HCEC 1CT (cell line): ENCODE data around the gene ELK4.

ENCODE experiments used
- DNase-seq: peaks from one replicate; pipeline ENCODE4 v3.0.0-alpha.2; 2017

ELK4 gene

DNA sequence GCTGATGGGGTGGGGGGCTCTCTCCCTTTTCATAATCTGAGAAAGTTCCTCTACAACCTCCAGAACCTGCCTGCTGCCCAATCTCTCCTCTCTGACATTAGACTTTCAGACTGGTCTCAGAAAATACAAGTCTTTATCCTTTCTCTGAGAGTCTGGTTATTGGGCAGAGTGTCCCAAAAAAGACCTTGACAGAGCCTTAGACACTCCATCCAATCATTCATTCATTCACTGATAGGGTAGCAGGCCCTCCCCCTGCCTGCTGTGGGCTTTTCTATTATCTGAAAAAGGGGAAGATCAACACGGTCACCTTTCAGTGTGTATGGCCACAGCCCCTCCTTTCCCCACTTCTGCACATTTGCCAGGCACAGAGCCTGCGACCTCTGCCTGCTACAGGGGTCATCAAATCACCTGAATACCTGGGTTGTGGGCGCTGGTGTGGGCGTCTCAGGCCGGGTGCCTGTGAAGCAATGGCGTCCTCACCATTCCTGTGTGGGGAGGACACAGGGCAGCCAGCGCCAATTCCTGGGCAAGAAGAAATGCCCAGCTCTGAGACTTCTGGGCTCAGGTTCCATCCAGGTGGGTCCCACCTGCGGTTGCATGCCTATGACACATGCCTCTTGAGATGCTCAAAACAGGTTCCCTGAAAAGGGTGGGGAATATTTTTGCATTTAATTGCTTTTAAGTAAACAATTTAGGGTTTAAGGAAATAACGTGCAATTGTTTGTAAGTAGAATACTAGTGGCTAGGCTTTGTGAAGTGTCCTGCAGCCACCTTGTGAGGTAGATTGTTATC is 52.8 kb downstream of the ELK4 start:
- DNase-seq: no peak

DNA sequence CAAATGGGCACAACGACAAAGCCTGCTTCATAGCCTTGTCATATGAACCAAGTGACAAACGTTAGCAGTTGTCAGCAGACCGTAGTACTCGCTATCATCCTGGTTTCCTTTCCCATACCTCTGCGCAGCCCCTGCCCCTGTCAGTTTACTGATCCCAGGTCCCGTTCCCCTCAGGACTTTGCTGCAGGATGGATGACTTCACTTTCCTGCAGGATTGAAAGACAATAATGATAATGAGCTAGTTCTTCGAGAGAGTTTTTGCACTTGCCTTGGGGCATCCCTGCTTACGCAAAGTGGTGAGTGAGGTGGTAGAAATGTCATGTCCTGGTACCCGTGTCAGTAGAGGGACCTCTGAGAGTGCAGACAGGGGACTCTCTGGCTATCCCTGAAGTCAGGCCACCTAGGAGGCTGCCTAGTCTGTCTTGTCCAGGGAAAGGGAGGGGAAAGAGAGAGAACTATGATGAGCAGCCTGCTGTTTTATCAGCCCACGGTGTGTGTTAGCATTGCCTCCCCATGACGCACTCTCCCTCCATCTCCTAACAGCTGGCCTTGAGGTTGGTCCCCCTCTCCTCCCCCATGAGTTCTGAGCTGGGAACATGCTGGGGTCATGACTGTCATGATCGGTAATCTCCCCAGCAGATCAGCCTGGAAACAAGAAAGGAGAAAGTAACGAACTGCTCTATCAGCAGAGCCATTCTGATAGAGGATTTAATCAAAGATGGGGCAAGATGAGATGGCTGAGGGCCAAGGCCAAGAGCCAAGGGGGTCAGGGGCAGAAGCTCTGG is 53.7 kb downstream of the ELK4 start:
- no peak for DNase-seq

DNA sequence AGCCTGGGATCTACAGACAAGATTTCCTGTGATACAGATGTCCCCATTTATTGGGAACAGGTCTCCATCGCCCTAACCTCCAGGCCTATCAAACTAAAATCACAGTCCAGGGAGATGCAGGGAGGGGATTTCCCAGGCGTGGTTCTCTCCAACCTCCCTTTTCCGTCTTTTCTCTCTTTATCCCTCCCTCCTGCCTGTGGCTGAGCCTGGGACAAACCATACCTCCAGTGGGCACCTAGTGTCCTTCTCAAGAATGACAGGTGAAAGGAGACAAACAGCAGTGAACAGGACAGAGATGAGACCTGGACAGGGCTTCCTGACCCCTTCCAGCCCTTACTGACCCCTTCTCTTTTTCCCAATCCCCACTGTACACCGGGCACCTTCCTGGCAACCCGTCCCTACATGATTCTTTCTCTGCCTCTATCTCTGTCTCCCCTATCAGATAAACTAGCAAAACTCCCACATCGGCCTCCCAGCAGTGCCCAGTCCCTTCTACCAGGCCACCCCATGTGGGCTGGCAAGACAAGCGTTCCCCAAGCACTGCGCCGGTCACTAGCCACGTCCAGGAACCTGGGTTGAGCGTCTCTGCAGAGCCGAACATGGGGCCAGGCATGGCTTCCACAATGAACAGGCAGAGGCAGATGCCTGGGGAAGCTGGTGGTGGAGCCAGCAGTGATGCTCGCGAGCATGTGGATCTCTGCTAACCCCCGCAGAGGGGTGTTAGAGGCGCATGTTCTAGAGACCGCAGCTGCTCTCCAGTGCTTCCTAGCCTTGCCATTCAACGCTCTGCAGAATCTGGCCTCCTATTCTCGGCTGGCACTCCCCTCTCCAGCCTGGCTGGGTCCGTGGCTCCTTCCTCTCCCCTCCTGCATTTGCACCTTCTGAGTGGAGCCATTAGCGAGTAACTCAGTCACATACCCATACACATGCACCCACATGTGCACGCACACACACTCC is 54.7 kb downstream of the ELK4 start:
- DNase-seq: no peak

DNA sequence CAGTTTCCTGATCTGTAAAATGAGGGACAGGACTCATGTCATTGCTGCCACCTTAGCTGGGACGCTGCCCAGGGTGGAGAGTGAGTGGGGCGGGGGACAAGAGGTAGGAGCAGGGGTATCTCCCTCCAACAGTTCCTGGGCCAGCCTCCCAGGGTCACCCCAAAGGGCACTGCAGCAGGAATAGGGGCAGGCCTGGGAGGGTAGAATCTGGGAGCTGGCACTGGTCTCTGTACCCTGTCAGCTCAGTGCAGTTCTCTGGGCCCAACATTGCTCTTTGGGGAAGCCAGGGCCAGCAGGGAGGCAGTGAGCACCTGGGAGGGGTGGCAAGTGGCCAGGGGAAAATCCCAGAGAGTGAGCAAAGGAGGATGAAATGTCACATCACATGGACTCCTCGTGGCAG is 55.8 kb downstream of the ELK4 start:
- DNase-seq: no peak

DNA sequence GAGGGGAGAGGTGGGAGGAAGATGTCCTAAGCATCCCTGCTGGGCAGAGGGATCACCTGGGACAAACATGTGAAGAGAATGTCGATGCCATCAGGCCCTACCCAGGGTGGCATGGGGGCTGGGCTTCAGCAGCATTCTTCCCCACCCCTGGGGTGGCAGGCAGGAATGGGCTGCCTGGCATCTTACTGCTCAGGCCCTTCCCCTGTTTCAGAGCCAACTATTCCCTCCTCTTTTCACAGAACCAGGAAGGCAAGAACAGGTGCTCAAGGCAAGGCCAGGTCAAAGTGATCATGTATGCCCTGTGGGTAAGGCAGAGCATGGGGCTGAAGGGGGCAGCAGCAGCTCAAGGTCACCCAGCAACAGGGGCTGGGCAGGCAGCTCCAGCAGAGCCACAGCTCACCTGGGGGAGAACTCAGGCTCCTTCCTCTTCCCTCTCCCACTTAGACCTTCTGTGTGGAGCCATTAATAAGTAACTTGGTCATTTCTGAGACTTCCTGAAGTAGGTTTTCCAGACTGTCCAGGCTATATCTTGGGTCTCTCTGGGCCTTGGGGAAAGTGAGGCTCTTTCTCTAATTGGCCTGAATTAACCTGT is 56.4 kb downstream of the ELK4 start:
- DNase-seq: no peak

DNA sequence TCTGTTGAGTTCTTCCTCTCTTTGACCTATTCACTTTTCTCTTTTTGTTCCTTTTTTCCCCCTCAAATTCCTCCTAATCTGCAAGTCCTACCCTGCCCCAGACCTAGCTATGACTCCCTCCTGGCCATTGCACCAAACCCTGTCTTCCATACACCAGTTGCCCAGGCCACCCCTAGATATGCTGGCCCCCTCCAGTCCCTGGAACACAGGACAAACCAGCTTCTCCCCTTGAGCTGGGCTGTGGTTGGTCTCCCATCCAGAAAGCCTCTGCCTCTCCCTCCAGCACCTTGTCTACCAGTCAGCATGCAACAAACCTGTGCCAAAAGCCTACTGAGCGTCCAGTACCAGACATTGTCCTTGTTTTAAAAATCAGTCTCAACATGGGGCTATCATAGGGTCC is 59.4 kb downstream of the ELK4 start:
- no peak for DNase-seq

DNA sequence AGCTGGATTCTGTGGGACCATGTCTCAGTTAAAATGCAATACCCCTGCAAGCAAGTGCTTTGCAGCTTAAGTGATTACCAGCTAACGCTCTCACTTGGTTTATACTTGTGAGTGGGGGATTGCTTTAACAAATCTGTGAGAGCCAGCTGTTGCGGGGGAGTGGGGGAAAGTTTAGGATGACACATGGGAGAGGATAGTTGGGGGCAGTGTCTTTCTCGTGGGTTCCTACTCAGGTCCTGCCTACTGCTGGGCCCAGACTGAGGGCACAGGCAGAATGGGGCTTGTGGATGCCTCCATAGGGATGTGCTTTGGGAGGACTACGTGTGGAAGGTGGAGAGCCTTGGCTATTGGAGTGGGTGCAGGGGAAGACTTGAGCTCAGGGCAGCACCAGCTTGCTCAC is 60.1 kb downstream of the ELK4 start:
- DNase-seq: no peak

DNA sequence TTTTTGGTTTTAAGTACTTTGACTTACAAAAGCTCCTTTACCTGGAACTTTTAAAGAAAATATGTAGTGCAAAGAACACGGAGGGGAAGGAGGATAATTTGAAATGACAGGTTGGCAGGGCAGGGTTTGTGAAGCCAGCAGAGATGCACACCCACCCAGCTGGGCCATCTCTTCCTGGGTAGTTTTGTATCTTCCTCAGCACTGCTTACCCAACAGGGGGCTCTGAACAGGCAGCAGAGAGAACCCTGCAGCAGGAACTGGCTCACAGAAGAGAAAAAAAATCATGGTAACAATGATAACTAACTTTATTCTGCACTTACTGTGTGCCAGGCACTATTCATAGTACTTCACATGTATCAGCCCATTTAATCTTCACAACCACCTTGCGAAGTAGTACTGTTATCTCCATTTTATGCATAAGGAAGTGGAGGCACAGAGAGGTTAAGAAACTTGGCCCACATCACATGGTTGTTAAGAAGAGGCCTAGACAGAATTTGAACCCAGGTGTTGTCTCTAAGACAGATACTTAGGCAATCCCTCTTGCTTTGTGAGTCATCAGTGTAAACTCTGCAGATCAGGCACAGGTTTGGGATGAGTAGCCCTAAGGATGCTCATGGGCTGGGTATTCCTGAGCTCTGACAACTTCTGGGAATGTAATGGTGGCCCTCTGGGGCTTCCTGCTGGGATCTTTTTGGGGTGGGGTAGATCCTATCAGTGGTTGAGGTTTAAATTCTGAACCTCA is 60.8 kb downstream of the ELK4 start:
- no peak for DNase-seq

DNA sequence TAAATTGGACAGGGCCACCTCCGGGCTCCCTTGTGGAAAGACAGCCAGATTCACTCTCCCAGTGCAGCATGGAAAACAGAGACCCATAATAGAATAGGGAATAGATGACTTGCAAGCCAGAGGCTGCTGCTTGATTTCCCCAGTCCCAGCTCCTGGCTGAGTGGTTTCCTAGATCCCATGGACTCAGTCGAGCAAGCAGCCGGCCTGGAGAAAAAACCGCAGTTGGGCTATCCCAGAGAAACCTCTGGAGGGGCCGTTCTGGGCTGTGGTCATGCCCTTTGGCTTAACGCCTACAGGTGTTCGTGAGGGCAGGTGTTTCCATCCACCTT is 61.7 kb downstream of the ELK4 start:
- no peak for DNase-seq

DNA sequence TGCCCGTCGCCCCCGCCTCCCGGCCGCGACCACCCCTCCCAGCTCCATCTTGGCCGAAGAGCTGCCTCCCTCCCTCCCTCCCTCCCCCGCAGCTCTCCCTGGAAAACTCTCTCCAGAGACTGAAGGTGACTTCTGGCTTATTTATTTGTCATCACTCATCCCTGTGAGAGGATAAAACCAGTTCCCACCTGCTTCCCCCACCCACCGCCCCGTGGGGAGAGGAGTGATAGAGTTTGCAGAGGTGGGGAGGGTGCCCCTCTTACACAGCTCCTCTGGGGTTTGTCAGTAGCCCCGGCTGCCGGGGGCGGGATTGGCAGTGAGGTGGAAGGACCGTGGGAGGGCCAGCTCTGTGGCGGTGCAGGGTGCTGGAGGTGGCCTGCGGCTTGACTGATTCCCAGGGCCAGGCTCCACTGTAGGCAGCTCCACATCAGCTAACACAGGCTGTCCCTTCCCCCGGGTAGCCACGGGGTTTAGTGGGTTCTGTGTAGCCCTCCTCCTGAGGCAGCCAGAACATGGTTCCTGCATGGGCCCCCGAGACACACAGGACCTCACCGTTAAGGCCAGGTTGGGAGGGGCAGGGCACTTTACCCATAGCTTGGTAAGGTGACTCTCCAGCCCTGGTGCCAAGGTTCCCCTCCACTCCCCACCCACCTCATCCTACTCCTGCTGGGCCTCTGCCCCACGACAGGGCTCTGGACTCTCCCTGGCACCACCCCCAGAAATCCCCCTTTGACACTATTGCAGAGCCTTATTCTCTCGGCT is 62.2 kb downstream of the ELK4 start:
- DNase-seq: no peak

DNA sequence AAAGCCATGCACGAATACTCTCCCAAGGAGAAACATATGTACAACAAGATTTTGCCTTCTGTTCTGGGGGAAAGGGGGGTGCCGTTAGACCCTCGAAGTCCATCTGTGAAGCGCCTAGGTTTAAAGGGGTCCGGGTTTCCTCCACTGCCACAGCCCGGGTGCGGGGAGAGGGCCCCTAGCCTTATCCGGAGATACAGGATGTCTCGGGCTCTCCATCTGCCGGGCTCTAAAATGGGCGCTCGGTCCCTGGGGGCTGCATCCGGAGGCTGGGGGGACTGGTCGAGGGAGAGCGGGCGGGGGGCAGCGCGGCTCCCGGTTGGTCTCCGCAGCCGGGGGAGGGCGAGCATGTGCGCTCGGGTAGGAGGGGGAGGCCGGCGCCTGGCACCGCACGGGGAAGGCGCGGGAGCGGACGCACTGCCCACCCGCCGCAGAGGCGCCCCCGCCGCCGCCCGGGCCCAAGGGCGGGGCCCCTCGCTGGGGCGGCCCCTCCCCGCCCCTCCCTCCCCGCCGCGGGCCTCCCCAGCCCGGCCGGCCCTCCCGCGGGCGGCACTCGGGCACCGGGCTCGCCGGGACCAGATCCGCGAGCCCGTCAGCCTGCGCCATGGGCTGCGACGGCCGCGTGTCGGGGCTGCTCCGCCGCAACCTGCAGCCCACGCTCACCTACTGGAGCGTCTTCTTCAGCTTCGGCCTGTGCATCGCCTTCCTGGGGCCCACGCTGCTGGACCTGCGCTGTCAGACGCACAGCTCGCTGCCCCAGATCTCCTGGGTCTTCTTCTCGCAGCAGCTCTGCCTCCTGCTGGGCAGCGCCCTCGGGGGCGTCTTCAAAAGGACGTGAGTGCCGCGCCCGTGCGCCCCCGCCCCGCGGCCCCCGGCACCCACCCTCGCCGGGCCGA is 63.1 kb downstream of the ELK4 start:
- DNase-seq: no peak

DNA sequence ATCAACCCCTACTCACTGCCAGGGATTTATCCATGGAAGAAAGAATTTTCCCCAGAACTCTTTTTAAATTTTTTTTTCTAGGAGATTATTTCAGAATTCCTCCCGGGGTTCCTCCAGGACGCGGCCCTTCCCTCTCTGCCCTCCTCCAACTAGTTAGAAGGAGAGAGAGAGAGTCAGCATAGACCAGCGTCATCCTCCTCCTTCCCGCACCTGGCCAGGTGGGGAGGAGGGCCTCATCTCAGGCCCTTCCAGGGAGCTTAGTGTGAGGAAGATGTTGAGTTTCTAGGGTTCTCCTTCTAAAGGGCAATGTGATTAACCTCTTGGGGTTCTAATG is 63.7 kb downstream of the ELK4 start:
- no peak for DNase-seq

DNA sequence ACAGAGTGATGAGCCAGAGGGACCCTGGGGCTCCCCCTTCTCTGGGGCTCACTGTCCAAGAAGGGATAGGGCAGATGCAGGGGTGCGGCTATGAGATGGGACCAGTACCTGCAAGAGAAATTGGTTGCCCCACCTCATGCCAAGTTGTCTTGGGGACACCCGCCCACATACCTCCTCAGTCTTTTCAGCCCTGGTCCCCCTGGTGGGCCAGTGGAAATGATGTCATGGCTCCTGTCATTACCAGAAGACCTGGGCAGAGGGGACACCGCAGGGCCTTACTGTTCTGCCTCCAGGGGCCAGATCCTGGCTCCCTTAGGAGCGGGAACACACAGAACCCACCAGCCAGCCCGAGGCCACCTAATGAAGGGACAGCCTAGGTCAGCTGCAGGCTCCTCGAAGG is 64.1 kb downstream of the ELK4 start:
- no peak for DNase-seq

DNA sequence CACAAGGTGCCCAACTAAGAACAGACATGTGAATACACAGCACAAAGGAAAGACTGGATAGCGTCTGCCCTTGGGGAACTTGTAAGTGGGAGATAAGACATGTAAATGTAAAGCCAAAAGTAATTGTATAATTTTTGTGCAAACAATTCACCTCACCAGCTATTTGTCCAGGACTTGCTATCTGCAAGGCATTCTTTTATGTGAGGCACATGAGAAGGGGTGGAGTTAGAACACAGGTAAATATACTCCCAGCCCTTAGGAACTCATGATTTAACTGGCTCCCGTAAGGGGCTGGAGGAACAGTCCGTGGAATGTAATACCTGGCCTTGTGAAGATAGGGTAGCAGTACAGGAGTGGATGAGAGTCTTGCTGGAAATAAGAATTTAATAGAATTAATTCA is 66.0 kb downstream of the ELK4 start:
- DNase-seq: no peak

DNA sequence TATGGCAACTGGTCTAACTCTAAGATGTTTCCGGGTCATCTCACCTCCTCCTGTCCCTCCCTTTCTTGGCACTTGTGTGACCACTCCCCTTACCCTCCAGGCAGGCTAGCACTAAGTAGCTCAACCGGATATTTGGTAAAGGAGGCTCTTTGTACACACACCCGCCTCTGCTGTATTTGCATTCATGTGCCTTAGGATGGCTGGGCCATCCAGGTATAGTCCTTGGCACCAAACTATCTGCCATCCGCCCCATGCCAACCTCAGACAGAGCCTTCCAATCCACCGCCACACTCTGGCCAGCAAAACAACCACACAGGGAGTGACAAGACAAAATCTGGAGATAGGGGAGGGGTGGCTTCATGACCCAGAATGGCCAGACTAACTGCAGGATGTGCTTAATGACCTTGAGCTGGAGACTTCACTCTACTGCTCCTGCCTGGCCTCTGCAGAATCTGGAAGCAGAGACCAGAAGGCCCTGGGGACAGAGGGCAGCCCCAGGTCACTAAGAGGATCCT is 67.8 kb downstream of the ELK4 start:
- no peak for DNase-seq

DNA sequence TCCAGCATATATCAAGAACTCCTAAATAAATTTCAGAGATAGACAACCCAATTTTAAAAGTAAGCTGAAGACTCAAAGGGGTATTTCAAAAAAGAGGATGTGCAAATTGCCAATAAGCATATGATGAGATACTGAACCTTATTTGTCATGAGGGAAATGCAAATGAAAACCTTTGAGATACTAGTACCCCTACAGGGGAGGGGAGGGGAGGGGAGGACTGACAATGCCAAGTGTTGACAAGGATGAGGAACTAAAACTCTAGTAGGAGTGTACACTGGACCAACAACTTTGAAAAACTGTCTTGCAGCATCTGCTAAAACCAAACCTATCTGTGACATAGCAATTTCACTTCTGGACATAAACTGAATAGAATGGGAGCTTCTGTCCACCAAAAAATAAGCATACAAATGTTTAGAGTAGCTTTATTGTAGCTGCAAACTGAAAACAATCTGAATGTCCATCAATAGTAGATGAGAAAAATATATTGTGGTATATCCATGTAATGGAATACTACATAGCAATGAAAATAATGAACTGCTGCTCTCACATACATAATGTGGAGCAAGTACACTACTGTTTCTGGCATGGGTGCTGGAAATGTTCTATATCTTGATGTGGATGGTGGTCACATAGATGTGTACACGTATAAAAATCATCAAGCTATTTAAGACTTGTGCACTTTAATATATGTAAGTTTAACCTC is 70.2 kb downstream of the ELK4 start:
- DNase-seq: no peak
